ENCODE results near the gene SLX4IP.

Gene SLX4IP

DNA sequence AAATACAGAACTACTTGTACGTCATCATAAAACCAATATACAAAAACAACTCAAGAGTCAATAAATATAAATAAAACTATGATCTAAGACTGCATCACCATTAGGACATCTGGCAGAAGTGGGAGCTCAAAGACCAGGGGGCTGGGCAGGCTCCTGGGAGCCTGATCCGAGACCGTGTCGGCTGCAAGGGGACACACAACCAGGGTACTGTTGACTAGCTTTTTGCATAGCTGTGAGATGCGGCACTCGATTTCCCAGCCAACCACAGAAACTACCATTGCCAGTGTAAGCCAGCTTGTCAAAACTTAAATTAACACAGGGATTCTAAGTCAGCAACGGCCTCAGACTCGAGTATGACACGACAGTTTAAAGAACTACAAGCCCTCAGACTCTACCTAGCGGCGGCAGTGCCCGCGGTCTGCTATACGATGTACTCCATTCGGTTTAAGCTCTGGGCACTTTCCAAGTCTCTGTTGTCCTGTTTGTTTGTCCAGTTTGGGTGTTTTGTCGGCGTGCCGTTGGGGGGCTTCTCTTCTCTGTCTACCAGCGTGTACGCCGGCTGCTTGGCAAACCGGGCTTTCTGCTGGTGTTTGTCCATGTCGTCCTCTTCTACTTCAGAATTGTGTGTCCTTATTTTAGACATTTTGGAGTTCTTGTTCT lies 204.1 kb downstream of the SLX4IP start:
- DNase-seq = no peak

DNA sequence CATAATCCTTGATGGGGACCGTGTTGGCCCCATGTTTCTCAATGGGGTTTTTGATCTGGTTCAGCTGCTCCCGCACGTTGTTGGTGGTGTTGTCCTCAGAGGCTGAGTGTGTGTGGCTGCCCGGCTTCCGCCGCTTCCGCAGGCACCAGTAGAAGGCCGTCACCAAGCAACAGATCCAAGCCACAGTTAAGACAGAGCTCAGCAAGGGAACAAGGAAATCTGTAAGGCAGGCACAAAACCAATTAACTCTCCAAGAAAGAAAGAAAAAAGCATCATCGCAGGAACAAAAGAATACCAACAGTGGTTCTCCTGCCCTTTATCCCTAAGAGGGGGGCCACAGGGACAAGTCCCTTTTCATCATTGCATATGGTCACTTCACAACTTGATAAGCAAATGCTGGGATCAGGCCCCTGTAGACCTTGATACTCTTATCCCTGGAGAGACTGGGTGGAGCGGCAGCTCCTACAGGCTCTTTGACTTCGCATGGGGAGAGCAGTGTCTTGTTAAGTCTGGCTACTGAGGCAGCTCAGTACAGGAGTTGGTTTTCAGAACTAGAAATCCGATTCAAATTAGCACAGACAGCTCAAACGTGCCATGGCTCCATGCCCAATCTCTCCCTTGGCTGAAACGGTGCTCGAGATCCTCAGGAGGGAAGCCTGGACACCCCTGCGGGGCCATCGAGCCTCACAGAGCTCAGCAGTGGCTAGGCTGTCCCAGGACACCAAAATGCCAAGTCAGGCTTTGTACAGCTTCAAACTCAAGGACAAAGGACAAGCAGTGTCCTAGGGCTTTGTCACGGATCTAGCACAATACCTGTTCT lies 204.8 kb downstream of the SLX4IP start:
- no peak for DNase-seq

DNA sequence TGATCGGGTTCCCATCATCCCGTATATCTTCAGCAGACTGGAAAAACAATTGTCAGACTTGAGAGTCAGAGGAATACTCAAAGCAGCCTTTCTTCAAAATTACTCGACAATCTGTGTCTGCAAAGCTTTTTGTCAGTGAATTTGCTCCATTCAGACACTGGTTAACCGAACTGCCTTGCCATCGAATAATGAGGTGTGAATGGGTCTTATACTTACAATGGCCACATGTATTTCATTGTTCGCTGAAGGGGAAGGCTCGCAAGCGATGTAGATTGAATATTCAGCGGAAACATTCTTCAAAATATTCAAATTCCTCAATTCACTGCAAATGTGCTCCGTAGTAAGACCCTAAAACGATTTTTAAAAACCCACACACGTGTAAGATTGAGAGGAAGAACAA lies 205.8 kb downstream of the SLX4IP start:
- no peak for DNase-seq

DNA sequence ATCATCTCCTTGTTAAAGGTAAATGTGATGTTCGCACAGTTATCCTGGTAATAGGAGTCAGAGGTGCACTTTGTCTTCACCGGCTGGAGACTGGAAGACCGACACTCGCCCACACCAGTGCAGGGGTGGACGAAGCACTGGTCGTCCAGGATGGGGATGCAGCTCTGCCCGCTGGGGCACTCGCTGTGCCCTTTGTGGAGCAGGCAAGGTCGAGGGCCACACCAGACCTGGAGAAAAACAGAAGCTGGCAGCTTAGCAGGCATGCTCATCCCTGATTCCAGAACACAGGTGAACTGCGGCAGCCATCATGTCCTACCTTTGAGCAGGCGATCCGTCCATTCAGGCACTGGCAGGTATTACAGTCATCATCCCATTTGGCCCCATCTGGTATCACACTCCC lies 206.4 kb downstream of the SLX4IP start:
- DNase-seq = no peak

DNA sequence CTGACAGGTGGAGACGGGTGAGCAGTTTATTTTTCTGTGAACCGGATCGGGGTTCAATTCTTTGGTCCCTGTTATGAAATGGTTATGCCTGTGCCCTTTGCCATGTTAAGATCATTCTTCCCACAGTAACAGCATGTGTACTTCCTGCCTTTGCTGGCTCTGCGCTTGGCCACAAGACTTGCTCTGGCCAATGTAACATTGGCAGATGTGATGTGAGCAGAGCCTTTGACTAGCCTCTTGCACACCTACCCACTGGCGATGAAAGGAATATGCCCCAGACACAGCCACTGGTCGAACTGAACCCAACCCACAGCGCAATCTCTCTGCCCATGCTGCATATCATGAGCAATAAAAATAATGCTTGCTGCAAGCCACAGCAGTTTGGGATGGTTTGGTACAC lies 206.8 kb downstream of the SLX4IP start:
- no peak for DNase-seq

DNA sequence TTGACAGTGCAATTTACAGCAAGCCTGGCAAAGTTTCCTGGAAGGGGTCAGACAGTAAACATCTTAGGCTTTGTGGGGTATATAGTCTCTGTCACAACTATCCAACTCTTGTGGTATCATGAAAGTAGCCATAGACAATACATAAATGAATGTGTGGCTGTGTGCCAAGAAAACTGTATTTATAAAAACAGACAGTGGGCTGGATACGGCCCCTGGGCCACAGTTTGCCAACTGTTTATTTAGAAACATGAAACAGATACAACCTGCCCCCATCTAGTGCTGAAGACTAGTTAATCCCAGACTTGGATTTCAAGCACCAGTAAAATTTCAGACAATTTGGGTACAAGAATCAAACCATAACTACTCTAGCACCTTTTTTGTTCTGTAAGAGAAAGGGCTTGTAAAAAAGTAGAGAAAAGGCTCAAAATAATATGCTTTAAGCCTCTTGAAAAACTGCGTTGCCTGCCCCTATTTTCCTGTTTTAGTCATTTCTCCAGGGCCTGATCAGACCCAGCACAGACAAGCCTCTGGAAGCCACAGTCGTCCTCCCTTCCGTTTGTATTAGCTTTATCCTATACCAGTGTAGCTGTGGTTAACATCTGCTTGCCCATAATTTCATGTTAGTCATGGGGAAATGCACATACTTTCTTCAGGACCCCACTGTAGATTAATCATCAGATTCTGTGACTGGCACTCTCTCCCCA lies 207.9 kb downstream of the SLX4IP start:
- DNase-seq = no peak

DNA sequence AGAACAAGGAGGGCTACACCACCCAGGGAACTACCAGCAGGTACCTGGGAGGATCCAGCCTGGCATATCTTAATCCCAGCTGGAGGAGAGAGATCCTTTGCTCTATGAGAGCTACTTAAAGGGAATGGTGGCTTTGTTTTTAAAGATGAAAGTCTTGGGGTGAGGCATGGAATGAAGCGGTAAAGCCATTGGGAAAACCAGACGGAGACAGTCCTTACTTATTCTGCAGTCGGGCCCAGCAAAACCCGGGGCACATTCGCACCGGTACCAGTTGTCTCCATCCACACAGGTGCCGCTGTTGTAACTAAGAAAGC lies 208.4 kb downstream of the SLX4IP start:
- DNase-seq = no peak

DNA sequence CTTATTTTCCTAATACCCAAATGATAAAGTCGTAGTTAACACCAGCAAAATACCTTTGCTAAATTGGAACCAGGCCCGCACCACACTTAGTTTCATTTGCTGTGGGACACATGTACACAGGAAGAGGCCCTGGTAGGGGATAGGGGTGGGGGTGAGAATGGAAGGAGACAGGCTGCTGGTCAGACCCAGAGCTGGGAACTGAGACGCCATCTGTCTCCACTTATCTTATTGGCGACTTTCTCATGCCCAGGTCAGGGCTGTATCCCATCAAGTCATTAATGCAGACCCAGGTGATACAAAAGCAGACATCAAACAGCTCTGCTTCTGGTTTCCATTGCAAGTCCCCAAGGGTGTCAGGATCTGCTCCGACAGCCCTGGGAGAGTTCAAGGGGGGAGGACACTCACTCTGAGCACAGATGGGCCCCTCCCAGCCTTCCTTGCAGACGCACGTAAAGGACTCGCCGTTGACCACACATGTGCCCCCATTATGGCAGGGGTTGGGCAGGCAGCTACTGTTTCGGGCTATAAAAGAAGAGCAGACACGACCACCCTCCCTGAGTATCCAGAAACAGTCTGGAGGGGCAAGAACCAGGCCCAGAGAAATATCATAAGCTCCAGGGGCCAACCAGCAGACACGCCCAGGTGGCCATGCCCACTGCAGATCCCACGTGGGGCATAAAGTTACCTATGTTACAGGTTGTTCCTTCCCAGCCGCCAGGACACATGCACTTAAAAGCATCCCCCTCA lies 209.5 kb downstream of the SLX4IP start:
- no peak for DNase-seq

DNA sequence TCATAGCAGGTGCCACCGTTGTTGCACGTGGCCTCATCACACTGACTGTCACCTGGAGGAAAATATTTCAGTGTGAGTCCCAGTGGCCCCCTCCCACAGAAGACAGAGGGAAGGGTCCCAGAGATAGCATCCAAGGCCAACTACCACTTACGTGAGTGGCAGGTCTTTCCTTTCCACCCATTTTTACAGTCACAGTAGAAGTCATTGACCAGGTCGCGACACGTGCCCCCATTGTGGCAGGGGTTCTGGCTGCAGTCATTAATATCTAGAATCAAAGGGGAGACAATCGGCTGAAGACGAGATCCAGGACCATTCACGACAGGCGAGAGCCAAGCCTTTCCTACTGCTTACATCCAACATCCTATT lies 210.1 kb downstream of the SLX4IP start:
- no peak for DNase-seq

DNA sequence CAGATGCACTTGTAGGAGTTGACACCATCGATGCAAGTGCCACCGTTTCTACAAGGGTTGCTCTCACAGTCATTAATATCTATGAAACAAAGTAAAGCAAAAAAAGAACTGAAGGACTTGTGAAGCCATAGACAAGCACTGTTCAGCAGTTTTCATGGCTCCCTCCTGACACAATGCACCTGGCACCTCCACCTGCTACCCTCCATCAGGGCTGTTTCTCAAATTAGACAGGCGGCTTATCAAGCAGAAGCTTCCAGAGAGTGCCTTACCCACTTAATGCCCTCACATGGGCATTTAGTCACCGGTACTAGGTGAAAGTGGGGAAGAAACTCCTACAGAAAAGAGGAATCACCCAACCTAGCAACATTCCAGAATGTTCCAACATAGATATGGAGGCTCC lies 210.9 kb downstream of the SLX4IP start:
- no peak for DNase-seq

DNA sequence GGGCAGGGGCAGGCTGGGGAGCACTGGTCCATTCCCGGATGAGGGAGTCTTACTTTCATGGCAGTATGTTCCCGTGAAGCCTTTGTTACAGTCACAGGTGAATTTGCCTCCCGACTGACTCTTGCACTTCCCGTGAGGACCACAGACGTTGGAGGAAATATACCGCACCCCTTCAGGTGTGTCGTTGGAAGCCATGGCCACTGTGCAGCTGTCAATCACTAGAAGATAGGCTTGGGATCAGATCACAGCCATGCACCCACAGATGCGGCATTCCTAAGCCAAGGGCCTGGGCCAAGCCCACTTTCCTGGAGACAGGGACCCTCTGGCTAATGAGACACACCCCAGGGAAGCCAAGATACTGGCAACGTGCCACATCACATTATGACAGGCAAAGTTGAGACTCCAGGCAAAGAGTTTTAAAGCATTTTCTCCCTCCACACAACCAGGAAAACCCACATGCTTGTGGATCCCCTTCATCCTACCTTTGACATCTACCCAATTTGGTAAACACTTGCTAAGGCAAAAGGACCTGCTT lies 211.8 kb downstream of the SLX4IP start:
- DNase-seq = no peak

DNA sequence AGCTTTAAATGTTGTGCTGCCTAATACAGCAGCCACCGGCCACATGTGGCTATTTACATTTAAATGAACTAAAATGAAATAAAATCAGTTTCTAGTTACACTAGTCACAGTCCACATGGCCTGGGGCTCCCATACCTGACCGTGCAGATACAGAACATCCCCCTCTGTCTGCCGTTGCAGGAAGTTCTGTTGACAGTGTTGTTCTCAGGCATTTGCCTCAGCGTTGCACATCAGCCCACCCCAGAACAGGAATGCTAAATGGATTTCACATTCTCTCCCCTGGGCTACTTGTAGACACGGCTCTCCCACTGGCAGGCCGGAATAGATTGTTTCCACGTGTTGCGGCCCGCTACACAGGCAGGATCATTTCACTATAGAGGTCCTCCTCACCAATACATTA lies 212.4 kb downstream of the SLX4IP start:
- no peak for DNase-seq

DNA sequence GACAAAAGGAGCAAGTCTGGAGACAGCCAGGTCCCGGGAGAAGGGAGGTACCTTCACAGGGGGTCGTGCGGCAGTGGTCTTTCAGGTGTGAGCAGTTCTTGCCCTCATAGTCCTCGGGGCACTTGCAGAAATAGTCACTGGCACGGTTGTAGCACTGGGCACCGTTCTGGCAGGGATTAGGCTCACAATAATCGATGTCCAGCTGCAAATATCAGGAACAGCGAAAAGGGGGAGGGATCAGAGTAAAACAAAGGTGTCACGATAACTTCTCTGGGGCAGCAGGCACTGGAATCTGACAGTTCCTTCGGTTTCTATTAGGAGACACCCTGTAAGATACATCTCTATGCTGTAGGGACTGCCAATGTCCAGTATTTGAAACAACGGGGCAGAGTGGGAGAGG lies 212.8 kb downstream of the SLX4IP start:
- DNase-seq = no peak

DNA sequence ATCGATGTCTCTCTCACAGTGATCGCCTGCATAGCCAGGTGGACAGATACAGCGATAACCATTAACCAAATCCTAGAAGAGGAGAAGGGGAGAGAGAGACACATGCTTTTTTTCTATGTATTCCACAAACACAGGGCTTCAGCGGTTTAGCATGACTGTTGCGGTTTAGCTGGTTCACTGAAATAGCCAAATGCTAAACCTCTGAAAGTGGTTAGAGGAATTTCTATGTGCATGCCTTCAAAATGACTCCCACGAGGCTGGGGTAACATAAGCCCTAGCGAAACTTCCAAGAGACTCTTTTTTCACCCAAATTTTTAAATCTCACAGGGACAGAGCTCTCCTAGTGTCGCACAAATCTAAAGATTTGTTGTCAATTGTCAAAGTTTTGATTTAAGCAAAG lies 213.5 kb downstream of the SLX4IP start:
- no peak for DNase-seq

DNA sequence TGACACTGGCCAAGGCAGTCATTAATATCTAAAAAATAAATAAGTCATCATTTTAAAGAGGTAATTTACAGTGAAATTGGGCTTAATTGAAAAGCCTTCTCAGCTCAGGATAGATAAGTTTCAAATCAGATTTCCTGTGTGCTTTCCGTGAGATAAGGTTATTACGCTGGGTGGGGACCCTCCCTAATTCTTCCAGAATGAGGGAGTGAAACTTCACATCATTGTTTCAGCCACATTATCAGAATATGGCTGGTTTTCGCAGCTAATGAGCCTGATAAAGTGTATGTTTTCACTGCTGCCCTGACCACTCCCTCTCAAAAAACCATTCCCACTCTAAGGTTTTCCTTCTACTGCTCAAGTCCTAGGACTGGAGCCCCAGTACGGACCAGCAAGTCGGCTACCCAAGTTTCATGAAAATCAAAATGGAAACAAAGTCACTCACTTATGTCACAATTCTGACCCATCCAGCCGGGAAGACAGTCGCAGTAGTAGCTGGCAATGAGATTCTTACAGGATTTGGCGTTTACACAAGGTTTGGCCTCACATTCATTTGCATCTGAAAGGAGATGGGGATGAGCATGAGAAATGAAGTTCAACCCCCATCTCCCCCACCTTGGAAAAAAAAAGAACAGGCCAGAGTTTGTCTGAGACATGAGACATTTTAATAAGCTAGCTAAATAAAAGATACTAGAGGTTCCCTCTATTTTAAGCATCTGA lies 214.1 kb downstream of the SLX4IP start:
- no peak for DNase-seq

DNA sequence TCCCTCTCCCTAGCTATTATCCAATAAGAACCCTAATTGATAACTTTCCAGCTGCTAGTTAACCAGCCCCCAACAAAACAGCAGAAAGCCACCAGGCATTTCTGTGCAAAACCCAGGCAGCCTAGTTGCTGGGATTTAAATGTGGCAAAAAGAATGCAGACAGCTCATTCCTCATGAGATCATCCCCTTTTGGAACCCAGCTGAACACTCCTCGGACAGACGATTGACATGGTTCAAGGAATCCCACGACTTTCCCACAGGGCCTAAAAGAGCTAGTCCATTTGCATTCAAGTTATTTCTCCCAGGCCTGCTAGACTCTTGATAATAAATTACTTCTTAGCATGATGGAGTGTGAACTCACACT lies 214.7 kb downstream of the SLX4IP start:
- no peak for DNase-seq

DNA sequence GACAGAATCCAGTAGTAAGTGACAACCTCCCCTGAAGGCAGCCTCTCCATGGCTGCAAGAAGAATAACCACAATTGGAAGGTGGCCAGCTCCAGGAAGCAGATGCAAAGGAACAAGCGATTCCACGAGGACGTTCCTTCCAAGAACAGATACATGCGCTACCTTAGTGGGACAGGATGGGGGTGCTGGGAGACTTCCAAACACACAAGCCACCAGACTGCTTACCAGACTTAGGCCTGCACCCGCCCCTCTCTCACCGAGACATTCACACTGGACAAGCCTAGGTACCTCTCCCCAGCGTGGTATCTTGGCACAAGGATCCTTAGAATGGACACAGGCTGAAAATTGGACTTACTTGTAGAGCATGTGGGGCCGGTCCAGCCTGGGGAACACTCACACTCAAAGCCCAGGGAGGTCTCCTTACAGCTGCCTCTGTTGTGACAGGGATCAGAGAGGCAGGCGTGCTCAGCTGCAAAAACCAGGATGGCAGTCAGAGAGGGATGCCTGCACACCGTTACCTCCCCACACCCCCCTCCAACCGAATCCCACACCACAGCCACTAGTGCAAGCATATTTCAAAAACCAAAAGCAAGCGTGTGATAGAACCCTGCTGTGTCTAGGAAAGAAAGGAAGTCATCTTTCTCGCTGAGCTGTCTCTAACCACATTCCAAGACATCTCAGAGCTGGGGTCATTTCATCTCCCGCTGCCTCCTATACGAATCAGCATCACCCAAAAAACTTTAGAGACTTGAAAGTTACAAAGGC lies 216.3 kb downstream of the SLX4IP start:
- DNase-seq = no peak

DNA sequence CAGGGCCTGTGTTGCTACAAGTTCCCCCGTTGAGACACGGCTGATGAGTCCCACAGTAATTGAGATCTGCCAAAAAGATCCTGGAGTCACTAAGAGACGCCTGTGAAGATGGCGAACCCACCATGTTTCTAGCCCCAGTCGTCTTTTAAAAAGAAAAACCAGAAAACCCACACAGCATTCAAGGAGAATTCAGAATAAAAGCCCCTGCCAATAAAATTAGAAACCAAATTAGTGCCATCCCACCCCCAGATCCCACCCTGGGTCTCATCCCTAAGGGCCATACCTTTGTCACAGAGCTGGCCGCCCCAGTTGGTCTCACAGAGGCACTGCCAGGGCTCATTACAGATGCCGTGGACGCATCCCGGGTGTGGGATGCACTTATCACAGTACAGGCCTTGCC lies 217.1 kb downstream of the SLX4IP start:
- no peak for DNase-seq

DNA sequence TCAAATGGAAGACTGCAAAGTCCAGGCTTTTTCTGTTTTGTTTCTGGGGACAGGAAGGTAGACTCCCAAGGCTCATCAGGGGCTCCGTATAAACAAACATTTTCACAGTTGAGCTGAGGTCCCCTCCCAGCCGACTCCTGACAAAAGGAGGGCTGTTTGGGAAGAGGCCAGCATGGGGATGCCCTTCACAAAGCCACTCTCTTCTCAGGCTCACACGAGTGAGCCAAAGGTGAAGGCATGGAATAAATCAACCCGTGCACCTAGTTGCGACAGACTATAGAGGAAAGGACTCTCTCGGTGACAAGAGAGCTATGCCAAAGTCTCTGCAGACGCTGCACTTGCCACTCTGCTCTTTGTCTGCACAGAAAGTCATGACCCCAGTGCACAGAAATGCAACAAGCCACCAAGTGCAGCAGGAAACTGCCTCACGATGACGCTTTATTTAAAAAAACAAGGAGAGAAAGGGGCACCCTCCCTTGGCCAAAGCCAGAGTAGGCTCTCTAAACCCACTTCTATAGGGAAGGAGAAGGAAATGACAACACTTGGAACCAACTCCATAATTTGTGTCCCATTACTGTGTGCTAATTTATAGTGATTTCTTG lies 217.7 kb downstream of the SLX4IP start:
- DNase-seq = no peak

DNA sequence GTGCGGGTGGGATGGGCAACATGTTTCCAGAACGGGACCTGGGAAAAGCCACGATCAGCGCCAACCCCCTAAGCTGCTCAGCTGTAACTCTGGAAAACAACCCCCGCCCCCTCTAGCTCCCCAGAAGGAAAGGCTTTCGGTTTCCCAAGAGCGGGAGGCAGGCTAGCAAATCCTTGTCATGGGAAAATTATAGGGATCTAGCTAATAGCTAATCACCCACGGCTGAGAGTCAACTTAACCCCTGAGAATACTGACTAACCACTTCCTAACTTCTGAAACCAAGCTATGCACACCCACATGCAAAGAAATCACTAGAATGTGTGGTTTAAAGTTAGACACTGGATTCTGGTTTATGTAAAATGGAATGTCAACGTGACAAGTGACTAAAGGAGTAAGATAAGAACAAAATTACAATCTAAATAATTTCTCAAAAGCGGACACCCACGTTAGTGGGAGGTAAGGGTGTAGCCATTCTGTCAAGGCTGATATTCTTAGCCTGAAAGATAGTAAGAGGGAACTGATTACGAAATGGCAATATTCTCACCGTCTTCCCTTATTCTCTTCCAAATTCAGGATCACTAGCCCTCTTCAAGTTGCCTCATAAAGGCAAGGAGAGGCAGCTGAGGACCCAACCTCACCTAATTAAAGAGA lies 218.6 kb downstream of the SLX4IP start:
- DNase-seq = no peak

DNA sequence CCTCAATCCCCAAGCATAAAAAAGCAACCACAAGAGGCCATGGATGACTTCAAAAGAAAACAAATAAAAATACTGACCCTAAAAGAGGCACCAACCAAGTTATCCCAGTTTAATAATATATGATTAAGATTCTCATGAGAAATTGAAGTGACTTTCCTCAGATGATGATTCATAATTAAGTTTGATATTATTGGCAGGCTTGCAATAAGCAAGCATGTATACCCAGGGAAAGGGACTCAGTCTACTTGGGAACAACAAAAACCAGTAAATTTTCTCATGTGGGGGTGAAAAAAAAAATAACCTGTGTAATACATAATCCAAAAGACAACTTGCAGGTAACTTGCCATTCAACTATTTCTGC lies 219.1 kb downstream of the SLX4IP start:
- no peak for DNase-seq

All from stimulated activated naive CD4-positive, alpha-beta T cell (primary cell).